HCT116 (cell line): ENCODE results near the gene ANO9. TPM values are rescaled to one million over a fixed set of nuclear protein-coding genes. Genes with fewer than 3 reads are reported as not detected.

ENCODE experiments used
- ATAC-seq: fragments of 200-7000 bp; cut with Tn5 transposase; 2 replicates; pipeline ENCODE4 v1.9.1; 2020; ENCODE audit warnings: mild to moderate bottlenecking, moderate library complexity
- BruUV-seq: library from RNA; stranded (reverse); fragments of 400-500 nt; replicated peaks from 2 replicates; lab custom pipeline; 2021; lab: Mats Ljungman, UMichigan
- CTCF ChIA-PET: fragments of 300-600 bp; sonication (Branson Sonifier 250); formaldehyde crosslinking; loops from one replicate; lab custom pipeline; 2021; ENCODE audit warnings: antibody characterized with exemption; lab: Charles Lee
- POLR2A ChIA-PET: fragments of 300-600, 350-600 bp; sonication (Branson Sonifier 250); formaldehyde crosslinking; loops from one replicate; lab custom pipeline; 2021; ENCODE audit warnings: antibody characterized with exemption; lab: Charles Lee
- RAD21 ChIA-PET, 2 experiments: fragments of 300-600 bp; sonication (Branson Sonifier 250); formaldehyde crosslinking; loops; one replicate each; lab custom pipeline; 2023; ENCODE audit warnings: low total read pairs in 2 of 2; ENCODE audit not compliant: uncharacterized antibody in 2 of 2, unreplicated experiment in 2 of 2, low non-redundant PET in 1 of 2; lab: Charles Lee
- DNase-seq: peaks from one replicate; pipeline ENCODE4 v3.0.0-alpha.2; 2010; ENCODE audit warnings: low read depth, low spot score
- H2AFZ ChIP-seq: fragments of 200-600 bp; shearing (Covaris generic), sonication (generic); 2 replicates; pipeline ENCODE4 v1.6.1; 2017; ENCODE audit warnings: low read depth, mixed run types, mixed read lengths, antibody characterized with exemption, low read length; ENCODE audit not compliant: poor library complexity, severe bottlenecking
- H3K27ac ChIP-seq: 2 replicates; pipeline ENCODE4 v1.5.1; 2012; ENCODE audit warnings: low read depth, low read length
- H3K27me3 ChIP-seq: fragments of 200-600 bp; sonication (generic); 2 replicates; pipeline ENCODE4 v1.6.1; 2016; ENCODE audit warnings: mixed run types, low read length, mixed read lengths; ENCODE audit not compliant: insufficient read depth
- H3K36me3 ChIP-seq, 2 experiments: fragments of 200-500 bp in 1 of 2; fragments of 200-600 bp in 1 of 2; sonication (Bioruptor generic) in 1 of 2; sonication (generic) in 1 of 2; 2 replicates each; pipeline versions ENCODE4 v1.5.1 to v1.6.1; 2014 to 2016; ENCODE audit warnings: low read length in 2 of 2, inconsistent platforms in 1 of 2, mixed read lengths in 1 of 2, mixed run types in 1 of 2; ENCODE audit not compliant: insufficient read depth in 2 of 2, control insufficient read depth in 1 of 2
- H3K4me1 ChIP-seq, 2 experiments: fragments of 200-600 bp in 1 of 2; sonication (generic) in 1 of 2; 2 replicates each; pipeline versions ENCODE4 v1.5.1 to v1.6.1; 2012 to 2017; ENCODE audit warnings: low read length in 2 of 2, inconsistent platforms in 1 of 2, mild to moderate bottlenecking in 1 of 2, mixed read lengths in 1 of 2, mixed run types in 1 of 2, moderate library complexity in 1 of 2; ENCODE audit not compliant: insufficient read depth in 2 of 2, control insufficient read depth in 1 of 2
- H3K4me2 ChIP-seq: fragments of 200-600 bp; sonication (generic); 2 replicates; pipeline ENCODE4 v1.6.1; 2017; ENCODE audit warnings: mixed run types, low read length, mixed read lengths
- H3K4me3 ChIP-seq, 2 experiments: fragments of 200-600 bp in 1 of 2; sonication (generic) in 1 of 2; replicated peaks in 1 of 2; 2 replicates each; pipeline ENCODE4 v1.5.1; 2011 to 2016; ENCODE audit warnings: low read length in 2 of 2, control low read depth in 1 of 2, low read depth in 1 of 2, mild to moderate bottlenecking in 1 of 2, mixed read lengths in 1 of 2, mixed run types in 1 of 2
- H3K79me2 ChIP-seq: fragments of 200-600 bp; sonication (generic); 2 replicates; pipeline ENCODE4 v1.6.1; 2017; ENCODE audit warnings: mild to moderate bottlenecking, mixed run types, low read length, moderate library complexity, mixed read lengths; ENCODE audit not compliant: insufficient read depth
- H3K9ac ChIP-seq: fragments of 200-600 bp; sonication (generic); 2 replicates; pipeline ENCODE4 v1.6.1; 2016; ENCODE audit warnings: low read length, mixed read lengths
- H3K9me2 ChIP-seq: fragments of 200-600 bp; sonication (generic), shearing (Covaris generic); 2 replicates; pipeline ENCODE4 v1.6.1; 2017; ENCODE audit warnings: mixed run types, mild to moderate bottlenecking, moderate library complexity; ENCODE audit not compliant: insufficient read depth
- H3K9me3 ChIP-seq, 2 experiments: fragments of 200-500 bp in 1 of 2; fragments of 200-600 bp in 1 of 2; sonication (Bioruptor generic) in 1 of 2; sonication (generic) in 1 of 2; 2 replicates each; pipeline ENCODE4 v1.6.1; 2014 to 2017; ENCODE audit warnings: low read length in 2 of 2, mixed read lengths in 2 of 2, inconsistent platforms in 1 of 2, low read depth in 1 of 2, mild to moderate bottlenecking in 1 of 2, mixed run types in 1 of 2, moderate library complexity in 1 of 2; ENCODE audit not compliant: control insufficient read depth in 1 of 2, insufficient read depth in 1 of 2
- H4K20me1 ChIP-seq: fragments of 200-600 bp; sonication (generic), shearing (Covaris generic); 2 replicates; pipeline ENCODE4 v1.6.1; 2017; ENCODE audit warnings: mixed run types, mild to moderate bottlenecking, moderate library complexity; ENCODE audit not compliant: insufficient read depth
- ATF3 ChIP-seq: IDR thresholded peaks from 2 replicates; pipeline ENCODE4 v1.6.1; 2012
- CEBPB ChIP-seq: IDR thresholded peaks from 2 replicates; pipeline ENCODE4 v1.6.1; 2012; ENCODE audit warnings: low read depth
- ELF1 ChIP-seq: IDR thresholded peaks from 2 replicates; pipeline ENCODE4 v1.6.1; 2012; ENCODE audit warnings: low read depth, borderline replicate concordance
- EZH2phosphoT487 ChIP-seq: fragments of 200-600 bp; IDR thresholded peaks from 2 replicates; pipeline ENCODE4 v1.6.1; 2018; ENCODE audit warnings: antibody characterized with exemption, borderline replicate concordance
- FOSL1 ChIP-seq: IDR thresholded peaks from 2 replicates; pipeline ENCODE4 v1.6.1; 2012; ENCODE audit warnings: low read depth
- JUND ChIP-seq: IDR thresholded peaks from 2 replicates; pipeline ENCODE4 v1.6.1; 2012
- POLR2A ChIP-seq: IDR thresholded peaks from 2 replicates; pipeline ENCODE4 v1.7.0; 2011; ENCODE audit warnings: borderline replicate concordance; ENCODE audit not compliant: insufficient read depth, insufficient read length; ENCODE audit errors: extremely low read depth
- RAD21 ChIP-seq: IDR thresholded peaks from 2 replicates; pipeline ENCODE4 v1.6.1; 2012; ENCODE audit warnings: low read depth, mild to moderate bottlenecking
- YY1 ChIP-seq: IDR thresholded peaks from 2 replicates; pipeline ENCODE4 v1.6.1; 2011; ENCODE audit warnings: low read length, low read depth, moderate library complexity, mild to moderate bottlenecking; ENCODE audit not compliant: insufficient replicate concordance; ENCODE audit errors: extremely low read depth
- ZFX ChIP-seq: fragments of 450-650 bp; IDR thresholded peaks from 2 replicates; pipeline ENCODE4 v1.6.1; 2017
- intact Hi-C: fragments of 100-400 bp; cut with micrococcal nuclease; formaldehyde crosslinking; loops from 2 replicates; pipeline ENCODE4 v1.10.0; 2022
- total RNA-seq: library from RNA; stranded (reverse); gene quantifications from one replicate; pipeline ENCODE4 v1.2.1, GENCODE V29; 2021; ENCODE audit not compliant: unreplicated experiment
- TF ChIP-seq, protein P1 (sequence below): IDR thresholded peaks from 2 replicates; pipeline ENCODE4 v1.6.1; 2012
- TF ChIP-seq, protein P2 (sequence below): IDR thresholded peaks from 2 replicates; pipeline ENCODE4 v1.6.1; 2011; ENCODE audit warnings: mild to moderate bottlenecking, low read length, moderate library complexity; ENCODE audit not compliant: insufficient replicate concordance; ENCODE audit errors: extremely low read depth

Gene ANO9
- total RNA-seq, 1 experiment from 2014 or later: 70.3 TPM

DNA sequence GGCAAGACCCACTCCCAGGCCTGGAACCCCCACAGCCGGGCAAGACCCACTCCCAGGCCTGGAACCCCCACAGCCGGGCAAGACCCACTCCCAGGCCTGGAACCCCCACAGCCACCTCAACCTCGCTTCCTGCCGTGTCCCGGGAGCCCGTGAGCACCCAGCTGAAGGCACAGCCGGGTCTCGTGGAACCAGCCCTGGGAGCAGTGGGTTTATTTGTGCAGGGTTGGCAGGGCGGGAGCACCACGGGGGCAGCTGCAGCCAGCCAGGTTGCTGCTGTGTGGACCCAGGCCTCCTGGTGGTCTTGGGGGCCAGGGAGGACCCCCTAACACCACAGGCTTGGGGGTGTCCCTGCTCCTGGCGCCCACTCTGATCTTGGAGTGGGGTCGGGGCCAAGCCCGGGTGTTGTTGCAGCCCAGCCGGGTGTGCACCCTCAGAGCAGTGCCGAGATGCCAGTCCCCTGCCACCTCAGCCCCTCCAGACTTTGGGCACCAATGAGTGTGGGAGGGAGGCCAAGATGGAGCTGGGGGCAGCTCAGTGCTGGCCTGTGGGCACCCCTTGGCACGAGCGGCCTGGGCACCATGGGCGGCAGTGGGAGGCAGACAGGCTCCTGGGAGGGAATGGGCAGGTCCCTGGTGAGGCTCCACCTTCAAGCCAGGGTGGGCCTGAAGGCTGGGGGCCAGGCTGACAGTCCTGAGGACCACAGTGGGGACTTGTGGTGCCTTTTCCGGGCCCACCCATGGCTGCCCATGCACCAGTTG lies 56.0 kb downstream of the ANO9 start:
- no peaks in the 10 kb centered on the region for H3K79me2 ChIP-seq
- CTCF ChIA-PET: no interaction called here

More for the DNA sequence above, 56.0 kb downstream of the ANO9 start:
- H3K4me1 ChIP-seq: peaks cover 0 to 4% of the 10 kb centered on the region in 2 experiments; a peak in 2 of 4 replicates
- RAD21 ChIA-PET: no interaction called here
- no TSS peak for BruUV-seq
- no peaks in the 10 kb centered on the region; a peak in 1 of 4 replicates for H3K9me3 ChIP-seq
- no peak overlapping the region for H3K9ac ChIP-seq
- no peak for DNase-seq
- POLR2A ChIA-PET: no interaction called here
- no peak overlapping the region for H2AFZ ChIP-seq
- no peak overlapping the region for H3K4me2 ChIP-seq
- no peaks in the 10 kb centered on the region for H3K36me3 ChIP-seq
- H3K27ac ChIP-seq: no peak overlapping the region
- intact Hi-C loops: no loop called here
- TF ChIP-seq ATF3: no peak
- no peak for TF ChIP-seq ELF1
- TF ChIP-seq JUND: no peak
- no peak for TF ChIP-seq FOSL1
- TF ChIP-seq CEBPB: no peak
- TF ChIP-seq POLR2A: no peak
- TF ChIP-seq EZH2phosphoT487: no peak
- TF ChIP-seq RAD21: no peak
- TF ChIP-seq, protein P1, sequence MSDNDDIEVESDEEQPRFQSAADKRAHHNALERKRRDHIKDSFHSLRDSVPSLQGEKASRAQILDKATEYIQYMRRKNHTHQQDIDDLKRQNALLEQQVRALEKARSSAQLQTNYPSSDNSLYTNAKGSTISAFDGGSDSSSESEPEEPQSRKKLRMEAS: no peak
- TF ChIP-seq YY1: no peak
- no peak for TF ChIP-seq ZFX
- TF ChIP-seq, protein P2, sequence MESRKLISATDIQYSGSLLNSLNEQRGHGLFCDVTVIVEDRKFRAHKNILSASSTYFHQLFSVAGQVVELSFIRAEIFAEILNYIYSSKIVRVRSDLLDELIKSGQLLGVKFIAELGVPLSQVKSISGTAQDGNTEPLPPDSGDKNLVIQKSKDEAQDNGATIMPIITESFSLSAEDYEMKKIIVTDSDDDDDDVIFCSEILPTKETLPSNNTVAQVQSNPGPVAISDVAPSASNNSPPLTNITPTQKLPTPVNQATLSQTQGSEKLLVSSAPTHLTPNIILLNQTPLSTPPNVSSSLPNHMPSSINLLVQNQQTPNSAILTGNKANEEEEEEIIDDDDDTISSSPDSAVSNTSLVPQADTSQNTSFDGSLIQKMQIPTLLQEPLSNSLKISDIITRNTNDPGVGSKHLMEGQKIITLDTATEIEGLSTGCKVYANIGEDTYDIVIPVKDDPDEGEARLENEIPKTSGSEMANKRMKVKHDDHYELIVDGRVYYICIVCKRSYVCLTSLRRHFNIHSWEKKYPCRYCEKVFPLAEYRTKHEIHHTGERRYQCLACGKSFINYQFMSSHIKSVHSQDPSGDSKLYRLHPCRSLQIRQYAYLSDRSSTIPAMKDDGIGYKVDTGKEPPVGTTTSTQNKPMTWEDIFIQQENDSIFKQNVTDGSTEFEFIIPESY: no peak
- no peaks in the 10 kb centered on the region for H3K9me2 ChIP-seq
- no peaks in the 10 kb centered on the region for H4K20me1 ChIP-seq
- no peak for ATAC-seq
- no peaks in the 10 kb centered on the region for H3K27me3 ChIP-seq
- H3K4me3 ChIP-seq: no peak overlapping the region
